GM21576 (cell line): Measurements from ENCODE around the gene ZMYND15.
"Not testable (repeated sequence)": the region's sequence is repeated elsewhere in the genome, so short reads cannot be mapped to it uniquely, and the experiment has no call there.

Experiments used
- ATAC-seq: cut with Tn5 transposase; IDR thresholded peaks from one replicate; pipeline ENCODE4 v1.9.1; 2021; ENCODE audit warnings: mild to moderate bottlenecking, moderate library complexity; ENCODE audit not compliant: unreplicated experiment

The ZMYND15 gene, protein sequence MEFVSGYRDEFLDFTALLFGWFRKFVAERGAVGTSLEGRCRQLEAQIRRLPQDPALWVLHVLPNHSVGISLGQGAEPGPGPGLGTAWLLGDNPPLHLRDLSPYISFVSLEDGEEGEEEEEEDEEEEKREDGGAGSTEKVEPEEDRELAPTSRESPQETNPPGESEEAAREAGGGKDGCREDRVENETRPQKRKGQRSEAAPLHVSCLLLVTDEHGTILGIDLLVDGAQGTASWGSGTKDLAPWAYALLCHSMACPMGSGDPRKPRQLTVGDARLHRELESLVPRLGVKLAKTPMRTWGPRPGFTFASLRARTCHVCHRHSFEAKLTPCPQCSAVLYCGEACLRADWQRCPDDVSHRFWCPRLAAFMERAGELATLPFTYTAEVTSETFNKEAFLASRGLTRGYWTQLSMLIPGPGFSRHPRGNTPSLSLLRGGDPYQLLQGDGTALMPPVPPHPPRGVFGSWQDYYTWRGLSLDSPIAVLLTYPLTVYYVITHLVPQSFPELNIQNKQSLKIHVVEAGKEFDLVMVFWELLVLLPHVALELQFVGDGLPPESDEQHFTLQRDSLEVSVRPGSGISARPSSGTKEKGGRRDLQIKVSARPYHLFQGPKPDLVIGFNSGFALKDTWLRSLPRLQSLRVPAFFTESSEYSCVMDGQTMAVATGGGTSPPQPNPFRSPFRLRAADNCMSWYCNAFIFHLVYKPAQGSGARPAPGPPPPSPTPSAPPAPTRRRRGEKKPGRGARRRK

GRCh38 chr17:4739122-4740024, at the start of gene ZMYND15, which contains the start of gene CXCL16:
TSS of gene ZMYND15 (plus strand) at chr17:4739833. CDS start at chr17:4740549, 716 bp downstream.
TSS of gene CXCL16 (minus strand) at chr17:4739928. CDS start at chr17:4739339, 589 bp downstream.
- no peak for ATAC-seq

- not testable (repeated sequence) for ATAC-seq
Measured at GRCh38 chr17:4689872-4690271, 49.8 kb upstream of the ZMYND15 start.

DNA sequence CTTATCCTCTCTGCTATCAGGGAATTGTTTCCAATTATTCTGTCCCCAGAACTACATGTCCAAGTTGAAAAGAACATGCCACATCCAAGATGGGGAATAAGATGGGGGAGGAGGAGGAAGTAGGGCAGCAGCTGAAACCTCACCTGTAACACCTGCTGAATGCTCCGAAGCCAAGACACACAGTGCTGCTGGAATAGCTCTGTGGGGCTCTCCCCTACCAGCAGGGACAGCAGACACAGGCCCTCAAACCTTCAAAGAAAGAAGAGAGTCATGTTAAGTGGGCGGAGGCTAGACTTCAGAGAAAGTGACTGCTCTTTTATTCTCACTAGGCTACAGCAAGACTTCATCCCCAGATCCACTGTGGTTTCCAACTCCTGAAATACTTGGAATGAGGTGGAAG, 48.9 kb upstream of the ZMYND15 start:
- no peak for ATAC-seq

DNA sequence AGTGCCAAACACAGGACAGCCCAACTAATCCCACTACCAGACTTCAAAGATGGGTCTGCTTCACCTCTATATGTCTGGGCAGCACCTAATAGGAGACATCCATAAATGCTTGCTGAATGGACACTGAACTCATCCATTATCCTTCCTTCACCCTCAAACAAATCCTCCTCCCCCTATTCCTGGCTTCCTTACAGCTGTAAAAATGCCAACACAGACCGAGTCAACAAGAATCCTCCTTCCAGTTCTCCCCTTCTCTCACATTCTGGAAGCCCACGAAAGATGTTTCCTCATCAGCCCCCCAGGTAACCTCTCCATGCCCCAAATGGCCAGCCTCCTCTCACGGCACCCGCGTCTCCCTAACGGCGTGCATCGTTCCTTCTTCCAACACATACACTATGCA, 47.9 kb upstream of the ZMYND15 start:
- no peak for ATAC-seq

- no peak for ATAC-seq
Measured at GRCh38 chr17:4693416-4693815, 46.2 kb upstream of the ZMYND15 start.

- no peak for ATAC-seq
Measured at GRCh38 chr17:4696437-4696805, 43.2 kb upstream of the ZMYND15 start.

DNA sequence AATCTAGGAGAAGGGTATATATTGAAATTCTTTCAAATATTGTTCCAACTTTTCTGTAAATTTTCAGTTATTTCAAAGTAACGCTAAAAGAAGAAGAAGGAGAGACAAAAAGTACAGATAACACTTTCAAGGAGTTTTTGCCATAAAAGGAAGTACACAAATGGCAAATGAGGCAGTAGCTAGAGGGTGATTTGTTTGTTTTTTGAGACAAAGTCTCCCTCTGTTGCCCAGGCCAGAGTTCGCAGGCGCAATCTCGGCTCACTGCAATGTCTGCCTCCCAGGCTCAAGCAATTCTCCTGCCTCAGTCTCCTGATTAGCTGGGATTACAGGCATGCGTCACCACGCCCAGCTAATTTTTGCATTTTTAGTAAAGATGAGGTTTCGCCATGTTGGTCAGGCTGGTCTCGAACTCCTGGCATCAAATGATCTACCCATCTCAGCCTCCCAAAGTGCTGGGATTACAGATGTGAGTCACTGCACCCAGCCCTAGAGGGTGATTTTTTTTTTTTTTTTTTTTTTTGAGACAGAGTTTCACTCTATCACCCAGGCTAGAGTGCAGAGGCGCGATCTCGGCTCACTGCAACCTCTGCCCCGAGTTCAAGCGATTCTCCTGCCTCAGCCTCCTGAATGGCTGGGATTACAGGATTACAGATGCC, 40.1 kb upstream of the ZMYND15 start:
- ATAC-seq, result not testable (repeated sequence)

- ATAC-seq, result no peak
Measured at GRCh38 chr17:4701116-4701515, 38.5 kb upstream of the ZMYND15 start.

- ATAC-seq, result no peak
Measured at GRCh38 chr17:4703330-4703691, 36.3 kb upstream of the ZMYND15 start.

- not testable (repeated sequence) for ATAC-seq
Measured at GRCh38 chr17:4704574-4704907, 35.1 kb upstream of the ZMYND15 start.

GRCh38 chr17:4704991-4705390, 34.6 kb upstream of the ZMYND15 start:
- ATAC-seq, result no peak

DNA sequence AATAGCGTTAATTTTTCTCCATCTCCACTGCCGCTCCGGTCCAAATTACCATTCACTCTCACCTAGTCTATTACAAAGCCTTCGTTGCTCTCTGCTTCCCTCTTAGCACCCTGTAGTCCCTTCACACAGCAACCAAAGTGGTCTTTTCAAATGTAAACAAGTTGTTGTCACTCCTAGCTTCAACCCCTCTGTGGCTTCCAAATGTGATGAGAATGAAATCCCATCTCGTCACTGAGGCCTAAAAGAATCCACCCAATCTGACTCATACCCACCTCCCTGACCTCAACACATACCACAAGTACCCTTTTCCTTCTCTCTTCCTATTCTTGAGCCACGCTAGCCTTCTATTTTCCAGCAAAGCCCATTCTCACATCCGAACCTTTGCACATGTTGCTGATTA, 33.5 kb upstream of the ZMYND15 start:
- ATAC-seq, result no peak

DNA sequence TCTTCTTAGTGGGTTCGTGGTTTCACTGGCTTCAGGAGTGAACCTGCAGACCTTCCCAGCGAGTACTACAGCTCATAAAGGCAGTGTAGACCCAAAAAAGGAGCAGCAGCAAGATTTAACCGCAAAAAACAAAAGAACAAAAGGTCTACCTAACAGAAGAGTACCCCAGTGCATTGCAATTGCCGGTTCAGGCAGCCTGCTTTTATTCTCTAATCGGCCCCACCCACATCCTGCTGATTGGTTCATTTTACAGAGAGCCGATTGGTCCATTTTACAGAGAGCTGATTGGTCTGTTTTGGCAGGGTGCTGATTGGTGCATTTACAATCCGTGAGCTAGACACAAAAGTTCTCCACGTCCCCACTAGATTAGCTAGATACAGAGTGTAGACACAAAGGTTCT, 31.2 kb upstream of the ZMYND15 start:
- ATAC-seq, result no peak

- peak; percentile 74 for ATAC-seq
Measured at GRCh38 chr17:4709794-4710692, 29.6 kb upstream of the ZMYND15 start, which contains the start of gene ARRB2. TSS of gene ARRB2 (plus strand) at chr17:4710632. CDS start at chr17:4710722, 90 bp downstream.

GRCh38 chr17:4710693-4711634, 28.7 kb upstream of the ZMYND15 start:
- ATAC-seq, result peak; percentile 1

DNA sequence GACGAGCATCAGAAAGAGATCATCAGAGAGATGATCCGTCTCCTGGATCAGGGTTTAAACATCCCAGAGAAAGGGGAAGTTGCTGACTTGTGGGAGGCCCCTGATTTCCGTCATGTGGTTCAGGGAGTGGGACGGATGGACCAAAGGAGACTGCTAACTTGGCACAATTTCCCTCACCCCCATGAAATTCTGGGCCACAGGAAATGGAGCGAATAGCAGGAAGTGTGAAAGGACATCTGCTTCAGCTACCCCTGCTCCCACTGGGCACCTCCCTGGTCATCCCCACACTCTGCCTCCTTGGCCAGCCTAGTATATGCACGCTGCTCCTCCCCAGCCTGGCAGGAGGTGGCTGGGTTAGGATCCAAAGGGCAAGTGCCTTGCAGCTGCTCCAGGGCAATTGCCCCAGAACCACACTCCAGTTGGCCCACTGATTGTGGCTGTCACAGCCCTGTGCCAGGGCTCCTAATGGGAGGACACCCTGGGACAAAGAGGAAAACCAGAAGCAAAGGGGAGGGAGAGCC, 27.9 kb upstream of the ZMYND15 start:
- no peak for ATAC-seq

- ATAC-seq, result no peak
Measured at GRCh38 chr17:4712526-4712925, 27.1 kb upstream of the ZMYND15 start.

DNA sequence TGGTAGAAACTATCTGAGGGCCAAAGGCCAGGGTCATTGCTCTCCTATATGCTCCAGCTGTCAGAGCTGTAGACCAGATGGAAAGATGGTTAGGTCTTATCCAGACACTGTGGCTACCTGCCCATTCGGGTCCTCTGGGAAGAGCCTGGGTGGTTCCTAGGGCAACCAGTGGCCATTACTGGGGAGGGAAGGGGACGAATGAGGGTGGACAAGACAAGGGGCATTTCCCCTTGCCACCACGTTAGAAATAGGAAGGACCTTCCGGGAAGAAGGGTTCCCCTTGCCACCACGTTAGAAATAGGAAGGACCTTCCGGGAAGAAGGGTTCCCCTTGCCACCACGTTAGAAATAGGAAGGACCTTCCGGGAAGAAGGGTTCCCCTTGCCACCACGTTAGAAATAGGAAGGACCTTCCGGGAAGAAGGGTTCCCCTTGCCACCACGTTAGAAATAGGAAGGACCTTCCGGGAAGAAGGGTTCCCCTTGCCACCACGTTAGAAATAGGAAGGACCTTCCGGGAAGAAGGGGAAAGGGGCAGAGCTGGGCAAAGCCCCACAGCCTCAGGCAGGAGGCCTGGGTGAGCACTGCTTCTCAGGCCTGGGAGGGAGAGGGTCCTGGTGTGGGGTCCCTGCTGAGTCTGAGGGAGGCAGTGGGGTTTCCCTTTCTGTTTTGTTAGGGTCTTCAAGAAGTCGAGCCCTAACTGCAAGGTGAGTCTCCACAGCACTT, 25.1 kb upstream of the ZMYND15 start:
- not testable (repeated sequence) for ATAC-seq
